MCF 10A (cell line): ENCODE results near the gene RPS13. TPM values are rescaled to one million over a fixed set of nuclear protein-coding genes. Genes with fewer than 3 reads are reported as not detected.

Experiments used
- BruUV-seq: library from RNA; stranded (reverse); fragments of 400-500 nt; replicated peaks from 2 replicates; lab custom pipeline; 2021; lab: Mats Ljungman, UMichigan
- CTCF ChIA-PET: fragments of 300-600 bp; sonication (Branson Sonifier 250); formaldehyde crosslinking; extraction: SDS; loops from one replicate; lab custom pipeline; 2021; ENCODE audit warnings: antibody characterized with exemption, inconsistent platforms; lab: Yijun Ruan, JAX
- POLR2A ChIA-PET: fragments of 300-600, 350-650 bp; sonication (Branson Sonifier 250); formaldehyde crosslinking; extraction: SDS; loops from one replicate; lab custom pipeline; 2020; ENCODE audit warnings: antibody characterized with exemption, inconsistent platforms; lab: Yijun Ruan, JAX
- DNase-seq: peaks from one replicate; pipeline ENCODE4 v3.0.0-alpha.2; 2018; ENCODE audit not compliant: unreplicated experiment
- H3K27ac Mint-ChIP-seq: one replicate; pipeline ENCODE4 v1.8.0; 2022; ENCODE audit warnings: mild to moderate bottlenecking, low read depth, mixed read lengths; ENCODE audit not compliant: unreplicated experiment
- H3K27me3 Mint-ChIP-seq: one replicate; pipeline ENCODE4 v1.8.0; 2022; ENCODE audit warnings: mixed read lengths; ENCODE audit not compliant: insufficient read depth, unreplicated experiment
- H3K36me3 Mint-ChIP-seq: one replicate; pipeline ENCODE4 v1.8.0; 2022; ENCODE audit warnings: mild to moderate bottlenecking, moderate library complexity, mixed read lengths; ENCODE audit not compliant: insufficient read depth, unreplicated experiment
- H3K4me1 Mint-ChIP-seq: one replicate; pipeline ENCODE4 v1.8.0; 2022; ENCODE audit warnings: mixed read lengths; ENCODE audit not compliant: insufficient read depth, unreplicated experiment
- H3K4me3 Mint-ChIP-seq: one replicate; pipeline ENCODE4 v1.8.0; 2022; ENCODE audit warnings: mild to moderate bottlenecking, moderate library complexity, mixed read lengths; ENCODE audit not compliant: unreplicated experiment
- H3K9me3 Mint-ChIP-seq: one replicate; pipeline ENCODE4 v1.8.0; 2022; ENCODE audit warnings: mixed read lengths; ENCODE audit not compliant: unreplicated experiment
- intact Hi-C: fragments of 100-400 bp; cut with micrococcal nuclease; formaldehyde crosslinking; loops from 2 replicates; pipeline ENCODE4 v1.14.1; 2022
- total RNA-seq: library from RNA; stranded (reverse); gene quantifications from 2 replicates; pipeline ENCODE4 v1.2.3, GENCODE V29; 2022
- TF ChIP-seq, protein P1 (sequence below): fragments of 200-600 bp; IDR thresholded peaks from one replicate; pipeline ENCODE4 v1.8.0; 2022; ENCODE audit warnings: antibody characterized with exemption, mild to moderate bottlenecking; ENCODE audit not compliant: unreplicated experiment

The RPS13 gene
- total RNA-seq, 1 experiment from 2014 or later: 1,551 TPM

DNA sequence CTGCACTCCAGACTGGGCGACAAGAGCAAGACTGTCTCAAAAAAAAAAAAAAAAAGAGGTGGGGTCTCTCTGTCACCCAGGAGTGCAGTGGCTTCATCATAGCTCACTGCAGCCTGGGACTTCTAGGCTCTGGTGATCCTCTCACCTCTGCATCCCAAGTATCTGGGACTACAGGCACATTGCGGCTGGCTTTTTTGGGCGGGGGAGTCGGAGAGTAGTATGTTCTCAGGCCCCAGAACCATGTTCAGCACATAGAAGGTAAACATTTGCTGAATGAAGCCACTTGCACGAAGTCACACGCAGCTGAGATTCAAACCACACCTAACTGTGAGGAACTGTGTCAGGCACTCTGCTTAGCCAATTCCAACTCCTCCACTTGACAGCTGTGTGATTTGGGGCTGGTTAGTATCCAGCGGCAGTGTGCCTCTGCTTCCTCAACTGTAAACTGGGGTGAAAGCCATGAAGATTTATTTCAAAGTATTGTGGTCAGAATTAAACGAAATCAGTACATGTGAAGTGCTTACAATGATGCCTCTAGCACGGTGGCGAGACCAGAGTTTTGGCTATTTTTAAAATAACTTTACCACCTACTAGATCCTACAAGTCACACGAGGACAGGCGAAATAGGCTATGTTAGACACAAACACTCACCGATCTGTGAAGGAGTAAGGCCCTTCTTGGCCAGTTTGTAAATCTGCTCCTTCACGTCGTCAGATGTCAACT lies 789 bp downstream of the RPS13 start:
- Mint-ChIP-seq H3K36me3 (peaks cover 63% of the 10 kb centered on the region), H3K4me3 (peak overlapping the region; percentile 93), H3K4me1 (peaks cover 27% of the 10 kb centered on the region), H3K27ac (peak overlapping the region; percentile 99), H3K9me3 (no peaks in the 10 kb centered on the region), H3K27me3 (no peaks in the 10 kb centered on the region)
- TF ChIP-seq, protein P1, sequence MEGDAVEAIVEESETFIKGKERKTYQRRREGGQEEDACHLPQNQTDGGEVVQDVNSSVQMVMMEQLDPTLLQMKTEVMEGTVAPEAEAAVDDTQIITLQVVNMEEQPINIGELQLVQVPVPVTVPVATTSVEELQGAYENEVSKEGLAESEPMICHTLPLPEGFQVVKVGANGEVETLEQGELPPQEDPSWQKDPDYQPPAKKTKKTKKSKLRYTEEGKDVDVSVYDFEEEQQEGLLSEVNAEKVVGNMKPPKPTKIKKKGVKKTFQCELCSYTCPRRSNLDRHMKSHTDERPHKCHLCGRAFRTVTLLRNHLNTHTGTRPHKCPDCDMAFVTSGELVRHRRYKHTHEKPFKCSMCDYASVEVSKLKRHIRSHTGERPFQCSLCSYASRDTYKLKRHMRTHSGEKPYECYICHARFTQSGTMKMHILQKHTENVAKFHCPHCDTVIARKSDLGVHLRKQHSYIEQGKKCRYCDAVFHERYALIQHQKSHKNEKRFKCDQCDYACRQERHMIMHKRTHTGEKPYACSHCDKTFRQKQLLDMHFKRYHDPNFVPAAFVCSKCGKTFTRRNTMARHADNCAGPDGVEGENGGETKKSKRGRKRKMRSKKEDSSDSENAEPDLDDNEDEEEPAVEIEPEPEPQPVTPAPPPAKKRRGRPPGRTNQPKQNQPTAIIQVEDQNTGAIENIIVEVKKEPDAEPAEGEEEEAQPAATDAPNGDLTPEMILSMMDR: no peak
- BruUV-seq: TSS peak; percentile 68
- ChIA-PET POLR2A (interaction anchor here (1.1 to 2.8 kb wide), 8 partner anchors 18 to 338 kb away, joined by 3 to 25 read pairs (median 6); partner anchors contain the start of genes C11orf58 and PIK3C2A), CTCF (interaction anchor here (0.5 to 1.9 kb wide), 7 partner anchors 14 to 431 kb away, joined by 3 to 11 read pairs (median 3); no protein-coding TSS in a partner anchor)
- no peak for DNase-seq
- intact Hi-C loops: loop anchor here (5.0 kb wide), 3 partner anchors 129 to 276 kb away; partner anchors contain the start of genes NCR3LG1 and PIK3C2A

GRCh38 chr11:17075506-17075905 lies 2.0 kb downstream of the RPS13 start:
- H3K4me1 Mint-ChIP-seq: peaks cover 27% of the 10 kb centered on the region
- ChIA-PET CTCF (interaction anchor here (0.7 to 2.0 kb wide), 7 partner anchors 11 to 296 kb away, joined by 3 to 11 read pairs (median 4); no protein-coding TSS in a partner anchor), POLR2A (interaction anchor here (0.7 to 1.5 kb wide), 3 partner anchors 336 to 911 kb away, joined by 3 to 7 read pairs (median 3); partner anchors contain the start of gene C11orf58)
- DNase-seq: no peak
- no TSS peak for BruUV-seq
- TF ChIP-seq, protein P1: no peak
- peak overlapping the region; percentile 93 for H3K4me3 Mint-ChIP-seq
- H3K27me3 Mint-ChIP-seq: no peaks in the 10 kb centered on the region
- H3K9me3 Mint-ChIP-seq: no peaks in the 10 kb centered on the region
- H3K27ac Mint-ChIP-seq: peak overlapping the region; percentile 99
- peaks cover 71% of the 10 kb centered on the region for H3K36me3 Mint-ChIP-seq
- intact Hi-C loops: loop anchor here (5.0 kb wide), 3 partner anchors 128 to 277 kb away; partner anchors contain the start of genes NCR3LG1 and PIK3C2A

DNA sequence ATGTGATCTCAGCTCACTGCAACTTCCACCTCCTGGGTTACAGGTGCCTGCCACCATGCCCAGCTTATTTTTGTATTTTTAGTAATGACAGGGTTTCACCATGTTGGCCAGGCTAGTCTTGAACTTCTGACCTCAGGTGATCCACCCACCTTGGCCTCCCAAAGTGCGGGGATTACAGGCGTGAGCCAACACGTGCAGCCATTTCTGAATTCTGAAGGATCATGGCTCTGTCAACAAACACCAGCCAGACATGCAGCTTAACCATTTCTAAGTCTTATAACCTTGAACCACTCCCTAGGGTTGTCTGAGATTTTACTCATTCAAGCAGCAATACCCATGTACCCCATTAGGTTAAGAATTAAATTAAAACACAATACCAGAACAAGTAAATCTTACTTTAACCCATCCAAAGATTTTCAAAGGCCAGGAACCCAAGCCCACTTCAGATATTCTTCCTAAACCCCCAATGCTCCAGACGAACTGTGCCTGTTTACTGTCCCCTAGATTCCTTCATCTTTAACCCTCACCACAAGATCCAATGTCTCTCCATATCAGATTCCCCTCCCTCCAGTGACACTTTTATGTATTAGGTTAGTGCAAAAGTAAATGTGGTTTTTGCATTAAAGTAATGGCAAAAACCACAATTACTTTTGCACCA lies 4.0 kb downstream of the RPS13 start:
- no peak overlapping the region for H3K27ac Mint-ChIP-seq
- CTCF ChIA-PET: interaction anchor here (0.6 to 2.5 kb wide), 5 partner anchors 9 to 284 kb away, joined by 3 to 14 read pairs (median 4); no protein-coding TSS in a partner anchor
- no peaks in the 10 kb centered on the region for H3K27me3 Mint-ChIP-seq

More for the DNA sequence above, 4.0 kb downstream of the RPS13 start:
- no TSS peak for BruUV-seq
- TF ChIP-seq, protein P1: no peak
- Mint-ChIP-seq H3K36me3 (peaks cover 71% of the 10 kb centered on the region), H3K4me3 (no peak overlapping the region), H3K9me3 (no peaks in the 10 kb centered on the region), H3K4me1 (peaks cover 27% of the 10 kb centered on the region)
- POLR2A ChIA-PET: no interaction called here
- no peak for DNase-seq
- intact Hi-C loops: no loop called here
